KMS-11 (cell line): ENCODE results near the gene PPARA.

Experiments
- H2AFZ ChIP-seq: fragments of 200-600 bp; sonication (generic); 2 replicates; pipeline ENCODE4 v1.6.1; 2016; ENCODE audit warnings: antibody characterized with exemption, mixed run types, low read depth
- H3K27ac ChIP-seq: fragments of 200-600 bp; sonication (generic); 2 replicates; pipeline ENCODE4 v1.6.1; 2016; ENCODE audit warnings: mild to moderate bottlenecking, mixed run types
- H3K27me3 ChIP-seq: fragments of 200-600 bp; sonication (generic); 2 replicates; pipeline ENCODE4 v1.6.1; 2017; ENCODE audit warnings: mild to moderate bottlenecking, low read depth, mixed run types, moderate library complexity; ENCODE audit not compliant: insufficient read depth
- H3K36me3 ChIP-seq: fragments of 200-600 bp; sonication (generic); 2 replicates; pipeline ENCODE4 v1.6.1; 2017; ENCODE audit warnings: mild to moderate bottlenecking, mixed run types; ENCODE audit not compliant: insufficient read depth
- H3K4me1 ChIP-seq: fragments of 200-600 bp; sonication (generic); 2 replicates; pipeline ENCODE4 v1.6.1; 2016; ENCODE audit warnings: mild to moderate bottlenecking, low read depth, mixed run types; ENCODE audit not compliant: poor library complexity, severe bottlenecking
- H3K4me2 ChIP-seq: fragments of 200-600 bp; sonication (generic); 2 replicates; pipeline ENCODE4 v1.7.0; 2016; ENCODE audit warnings: mild to moderate bottlenecking, mixed run types
- H3K4me3 ChIP-seq: fragments of 200-600 bp; sonication (generic); IDR thresholded peaks from 2 replicates; pipeline ENCODE4 v1.6.1; 2017; ENCODE audit warnings: low read depth, low read length, mixed read lengths; ENCODE audit not compliant: insufficient read depth
- H3K79me2 ChIP-seq: fragments of 200-600 bp; sonication (generic); 2 replicates; pipeline ENCODE4 v1.6.1; 2016; ENCODE audit warnings: low read depth, mixed run types; ENCODE audit not compliant: insufficient read depth
- H3K9ac ChIP-seq: fragments of 200-600 bp; sonication (generic); 2 replicates; pipeline ENCODE4 v1.6.1; 2016; ENCODE audit warnings: mild to moderate bottlenecking, mixed run types
- H4K20me1 ChIP-seq: fragments of 200-600 bp; sonication (generic); 2 replicates; pipeline ENCODE4 v1.6.1; 2016; ENCODE audit warnings: mild to moderate bottlenecking, mixed run types; ENCODE audit not compliant: insufficient read depth
- TF ChIP-seq, protein P1 (sequence below): fragments of 200-600 bp; sonication (generic); conservative IDR thresholded peaks from 2 replicates; pipeline ENCODE4 v1.6.1; 2017; ENCODE audit warnings: low read depth, mild to moderate bottlenecking, antibody characterized with exemption, low read length, moderate library complexity, mixed read lengths

PPARA gene

DNA sequence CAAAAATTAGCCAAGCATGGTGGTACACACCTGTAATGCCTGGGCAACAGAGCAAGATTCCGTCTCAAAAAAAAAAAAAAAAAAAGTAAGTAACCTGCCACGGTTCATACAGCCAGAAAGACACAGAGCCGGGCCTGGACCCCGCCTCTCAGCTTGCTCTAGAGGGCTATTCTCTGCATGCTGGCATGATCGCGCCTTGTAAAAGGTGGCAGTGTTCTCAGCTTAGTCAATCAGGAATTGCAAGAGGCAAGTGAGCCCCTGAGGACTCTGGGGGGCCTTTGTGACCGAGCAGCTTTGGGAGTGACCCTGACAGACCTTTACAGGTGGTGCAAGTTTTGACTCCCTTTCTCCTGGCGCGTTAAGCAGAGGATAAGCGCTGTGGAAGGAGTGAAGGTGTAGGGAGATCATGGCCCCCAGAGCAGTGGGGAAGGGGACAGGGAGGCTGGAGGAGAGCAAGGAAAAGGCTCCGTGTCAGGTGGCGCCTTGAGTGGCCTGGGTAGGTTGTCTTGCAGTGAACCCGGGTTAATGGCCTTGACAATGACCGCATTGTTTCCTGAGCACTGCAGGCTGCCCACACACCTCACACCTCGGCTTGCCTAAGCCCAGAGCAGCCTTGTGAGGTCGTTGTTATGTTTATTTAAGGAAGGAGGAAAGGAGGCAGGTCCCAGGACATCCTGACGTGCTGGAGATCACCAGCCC is 50.9 kb downstream of the PPARA start:
- H3K79me2 ChIP-seq, result no peaks in the 10 kb centered on the region
- no peaks in the 10 kb centered on the region for H3K36me3 ChIP-seq
- H3K27me3 ChIP-seq, result no peaks in the 10 kb centered on the region
- H2AFZ ChIP-seq, result no peak overlapping the region
- H3K4me1 ChIP-seq, result no peaks in the 10 kb centered on the region
- H3K27ac ChIP-seq, result no peak overlapping the region
- no peak overlapping the region for H3K4me2 ChIP-seq
- H4K20me1 ChIP-seq, result no peaks in the 10 kb centered on the region
- H3K4me3 ChIP-seq, result no peak overlapping the region
- TF ChIP-seq, protein P1, sequence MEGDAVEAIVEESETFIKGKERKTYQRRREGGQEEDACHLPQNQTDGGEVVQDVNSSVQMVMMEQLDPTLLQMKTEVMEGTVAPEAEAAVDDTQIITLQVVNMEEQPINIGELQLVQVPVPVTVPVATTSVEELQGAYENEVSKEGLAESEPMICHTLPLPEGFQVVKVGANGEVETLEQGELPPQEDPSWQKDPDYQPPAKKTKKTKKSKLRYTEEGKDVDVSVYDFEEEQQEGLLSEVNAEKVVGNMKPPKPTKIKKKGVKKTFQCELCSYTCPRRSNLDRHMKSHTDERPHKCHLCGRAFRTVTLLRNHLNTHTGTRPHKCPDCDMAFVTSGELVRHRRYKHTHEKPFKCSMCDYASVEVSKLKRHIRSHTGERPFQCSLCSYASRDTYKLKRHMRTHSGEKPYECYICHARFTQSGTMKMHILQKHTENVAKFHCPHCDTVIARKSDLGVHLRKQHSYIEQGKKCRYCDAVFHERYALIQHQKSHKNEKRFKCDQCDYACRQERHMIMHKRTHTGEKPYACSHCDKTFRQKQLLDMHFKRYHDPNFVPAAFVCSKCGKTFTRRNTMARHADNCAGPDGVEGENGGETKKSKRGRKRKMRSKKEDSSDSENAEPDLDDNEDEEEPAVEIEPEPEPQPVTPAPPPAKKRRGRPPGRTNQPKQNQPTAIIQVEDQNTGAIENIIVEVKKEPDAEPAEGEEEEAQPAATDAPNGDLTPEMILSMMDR, result no peak
- no peak overlapping the region for H3K9ac ChIP-seq

DNA sequence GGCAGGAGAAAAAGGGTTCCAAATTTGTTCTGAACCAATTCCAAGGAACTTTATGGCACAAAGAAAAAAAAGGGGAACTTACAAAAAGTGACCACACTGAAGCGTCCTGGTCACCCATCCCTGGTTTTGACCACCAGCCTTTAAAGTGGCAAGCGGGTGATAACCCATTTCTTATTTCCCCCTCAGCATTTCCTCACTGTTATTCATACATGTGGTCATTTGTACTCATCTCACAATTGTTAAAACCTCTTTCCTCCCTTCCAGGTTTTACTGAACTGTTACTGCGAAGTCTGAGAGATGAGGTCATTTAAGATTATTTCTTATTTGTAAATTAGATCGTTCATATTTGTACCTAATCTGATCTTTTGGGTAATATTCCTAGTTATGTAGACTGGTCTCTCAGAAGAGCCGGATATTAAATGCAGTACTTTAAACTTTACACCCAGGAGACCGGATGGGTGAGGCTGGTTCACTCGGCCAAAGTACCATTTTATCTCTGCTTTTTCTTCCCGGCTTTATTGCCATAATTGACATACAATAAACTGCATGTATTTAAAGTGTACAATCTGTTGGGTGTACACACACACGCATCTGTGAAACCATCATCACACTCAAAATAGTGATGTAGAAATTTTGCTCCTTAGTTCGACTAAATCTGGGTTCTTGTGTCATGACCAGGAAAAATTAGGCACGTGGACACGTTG is 52.7 kb downstream of the PPARA start:
- Histone ChIP-seq H3K9ac (no peak overlapping the region), H3K4me2 (no peak overlapping the region), H3K27me3 (no peaks in the 10 kb centered on the region), H3K4me3 (no peak overlapping the region), H3K27ac (no peak overlapping the region), H3K79me2 (no peaks in the 10 kb centered on the region), H3K36me3 (no peaks in the 10 kb centered on the region), H3K4me1 (no peaks in the 10 kb centered on the region), H4K20me1 (no peaks in the 10 kb centered on the region), H2AFZ (no peak overlapping the region)
- TF ChIP-seq, protein P1, result no peak

DNA sequence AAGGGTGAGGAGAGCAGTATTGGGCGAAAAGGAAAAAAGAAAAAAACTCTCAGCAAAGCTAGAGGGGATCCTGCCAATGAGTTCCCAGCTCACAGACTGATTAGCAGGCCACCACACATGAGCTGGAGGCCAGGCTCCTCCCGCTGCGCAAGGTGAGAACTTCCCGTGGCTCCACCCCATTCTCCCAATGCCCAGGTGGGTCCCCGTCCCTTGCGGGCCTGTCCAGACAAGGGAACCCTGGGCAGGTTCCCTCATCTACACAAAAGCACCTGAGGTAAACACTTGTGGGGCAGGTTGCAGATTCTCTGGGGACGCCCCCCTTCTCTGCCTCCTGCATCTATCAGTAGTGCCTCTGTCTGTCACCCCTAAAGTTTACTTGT is 53.3 kb downstream of the PPARA start:
- TF ChIP-seq, protein P1, result no peak
- Histone ChIP-seq H3K4me2 (no peak overlapping the region), H3K27me3 (no peaks in the 10 kb centered on the region), H3K9ac (no peak overlapping the region), H3K27ac (no peak overlapping the region), H4K20me1 (no peaks in the 10 kb centered on the region), H3K4me3 (no peak overlapping the region), H3K4me1 (no peaks in the 10 kb centered on the region), H3K36me3 (no peaks in the 10 kb centered on the region), H2AFZ (no peak overlapping the region), H3K79me2 (no peaks in the 10 kb centered on the region)

DNA sequence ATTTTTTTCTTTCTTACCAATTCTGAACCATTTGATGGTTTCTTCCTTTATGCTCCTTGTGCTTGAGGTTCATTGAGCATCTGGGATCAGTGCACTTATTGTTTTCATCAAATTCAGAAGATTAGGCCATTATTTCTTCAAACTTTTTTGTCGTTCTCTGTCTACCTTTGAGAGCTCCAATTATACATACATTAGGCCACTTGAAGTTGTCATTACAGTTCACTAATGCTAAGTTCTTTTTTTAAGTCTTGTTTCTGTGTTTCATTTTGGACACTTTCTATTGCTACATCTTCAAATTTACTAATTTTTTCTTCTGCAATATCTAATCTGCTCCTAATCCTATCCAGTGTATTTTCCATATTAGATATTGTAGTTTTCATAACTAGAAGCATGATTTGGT is 58.9 kb downstream of the PPARA start:
- Histone ChIP-seq H3K36me3 (no peaks in the 10 kb centered on the region), H3K27me3 (no peaks in the 10 kb centered on the region), H2AFZ (no peak overlapping the region), H3K4me2 (no peak overlapping the region), H3K4me3 (no peak overlapping the region), H4K20me1 (no peaks in the 10 kb centered on the region), H3K9ac (no peak overlapping the region), H3K27ac (no peak overlapping the region), H3K79me2 (no peaks in the 10 kb centered on the region), H3K4me1 (no peaks in the 10 kb centered on the region)
- TF ChIP-seq, protein P1, result no peak
